Eye (tissue), 1 donor: ENCODE measurements around the gene SSX5.
"Not testable (repeated sequence)": the region's sequence is repeated elsewhere in the genome, so short reads cannot be mapped to it uniquely, and the experiment has no call there.

ENCODE experiments used
- DNase-seq: peaks from one replicate; pipeline ENCODE4 v3.0.0-alpha.2; 2015

SSX5 gene, protein sequence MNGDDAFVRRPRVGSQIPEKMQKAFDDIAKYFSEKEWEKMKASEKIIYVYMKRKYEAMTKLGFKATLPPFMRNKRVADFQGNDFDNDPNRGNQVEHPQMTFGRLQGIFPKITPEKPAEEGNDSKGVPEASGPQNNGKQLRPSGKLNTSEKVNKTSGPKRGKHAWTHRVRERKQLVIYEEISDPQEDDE

DNA sequence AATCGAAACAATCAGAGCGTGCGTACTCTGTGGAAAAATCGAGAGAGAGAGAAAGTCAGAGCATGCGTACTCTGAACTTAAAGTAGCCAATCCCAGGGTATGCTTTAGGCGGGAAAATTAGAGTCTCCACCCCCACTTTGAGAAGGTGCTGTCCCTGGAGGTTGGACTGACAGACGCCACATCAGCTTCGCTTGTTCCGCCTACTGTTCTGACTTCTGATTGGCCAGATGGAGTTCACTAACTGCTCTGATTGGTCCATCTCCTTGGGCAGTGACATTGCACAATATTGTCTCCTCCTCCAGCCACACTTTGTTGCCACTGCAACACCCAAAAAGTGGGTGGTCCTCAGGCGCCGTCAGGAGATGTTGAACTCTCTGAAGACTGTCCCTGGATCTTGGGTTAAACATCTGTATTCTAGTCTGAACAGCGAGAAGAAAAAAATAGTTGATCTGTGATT lies at the start of gene SSX5:
Gene SSX5 (minus strand): TSS at position 51 of the 457 bp plus-strand sequence. CDS start 1,437 bp downstream, outside the sequence.
- no peak for DNase-seq

DNA sequence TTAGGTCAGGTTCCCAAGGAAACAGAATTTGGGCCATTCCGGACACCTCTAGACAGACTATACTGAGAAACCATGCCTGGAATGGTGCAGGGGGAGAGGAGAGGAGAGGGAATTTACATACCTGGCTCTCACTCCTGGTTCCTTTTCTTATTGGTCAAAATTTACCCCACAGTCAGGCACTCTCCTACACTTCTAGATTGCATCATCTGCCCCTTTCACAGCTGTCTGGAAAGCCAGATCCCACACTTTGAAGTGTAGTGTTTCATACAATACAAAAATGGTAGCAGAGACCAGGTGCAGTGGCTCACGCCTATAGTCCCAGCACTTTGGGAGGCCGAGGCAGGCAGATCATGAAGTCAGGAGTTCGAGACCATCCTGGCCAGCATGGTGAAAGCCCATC lies 27.6 kb upstream of the SSX5 start:
- not testable (repeated sequence) for DNase-seq

DNA sequence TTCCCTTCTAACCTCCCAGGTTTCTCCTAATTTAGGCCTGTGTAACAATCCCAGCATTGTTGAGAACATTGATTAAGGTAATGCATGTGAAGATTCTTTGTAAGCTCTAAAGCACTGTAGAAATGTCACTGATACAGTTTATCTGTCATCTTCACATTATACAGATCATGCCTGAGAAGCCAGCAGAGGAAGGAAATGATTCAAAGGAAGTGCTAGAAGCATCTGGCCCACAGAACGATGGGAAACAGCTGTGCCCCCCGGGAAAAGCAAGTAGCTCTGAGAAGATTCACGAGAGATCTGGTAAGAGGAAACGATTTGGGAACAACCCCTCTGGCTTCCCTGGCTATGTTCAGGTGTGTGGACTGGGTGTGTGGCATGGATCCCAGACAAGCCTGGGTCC lies 17.7 kb upstream of the SSX5 start:
- DNase-seq, result not testable (repeated sequence)

DNA sequence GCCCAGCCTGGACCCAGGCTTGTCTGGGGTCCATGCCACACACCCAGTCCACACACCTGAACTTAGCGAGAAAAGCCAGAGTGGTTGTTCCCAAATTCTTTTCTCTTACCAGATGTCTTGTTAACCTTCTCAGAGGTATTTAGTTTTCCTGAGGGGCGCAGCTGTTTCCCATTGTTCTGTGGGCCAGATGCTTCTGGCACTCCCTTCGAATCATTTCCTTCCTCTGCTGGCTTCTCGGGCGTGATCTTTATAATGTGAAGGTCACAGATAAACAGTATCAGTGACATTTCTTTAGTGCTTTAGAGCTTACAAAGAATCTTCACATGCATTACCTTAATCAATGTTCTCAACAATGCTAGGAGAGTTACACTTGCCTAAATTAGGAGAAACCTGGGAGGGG lies 6.6 kb downstream of the SSX5 start:
- DNase-seq, result not testable (repeated sequence)

DNA sequence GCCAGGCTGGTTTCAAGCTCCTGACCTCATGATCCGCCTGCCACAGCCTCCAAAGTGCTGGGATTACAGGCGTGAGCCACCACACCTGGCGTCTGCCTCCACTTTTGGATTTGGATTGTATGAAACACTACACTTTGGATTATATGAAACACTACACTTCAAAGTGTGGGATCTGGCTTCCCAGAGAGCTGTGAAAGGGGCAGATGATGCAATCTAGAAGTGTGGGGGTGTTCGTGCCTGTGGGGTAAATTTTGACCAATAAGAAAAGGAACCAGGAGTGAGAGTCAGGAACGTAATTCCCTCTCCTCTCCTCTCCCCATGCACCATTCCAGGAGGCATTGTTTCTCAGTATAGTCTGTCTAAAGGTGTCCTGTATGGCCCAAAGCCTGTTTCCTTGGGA lies 14.7 kb downstream of the SSX5 start:
- not testable (repeated sequence) for DNase-seq

DNA sequence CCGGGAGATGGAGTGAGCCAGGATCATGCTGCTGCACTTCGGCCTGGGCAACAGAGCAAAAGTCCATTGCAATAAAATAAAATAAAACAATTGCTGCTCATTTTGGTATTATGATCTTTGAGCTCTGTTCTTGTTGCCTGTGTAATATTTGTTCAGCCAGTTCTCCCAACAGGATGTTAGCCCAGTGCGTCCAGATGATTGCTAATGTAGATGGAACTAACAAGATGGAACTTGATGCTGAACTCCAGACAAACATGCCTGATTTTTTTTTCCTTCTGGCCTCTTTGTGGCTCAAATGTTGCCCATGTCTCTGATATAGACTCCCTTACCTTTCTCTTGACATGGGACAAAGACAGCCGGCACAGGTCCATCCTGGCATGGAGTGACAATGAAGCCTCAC lies 15.8 kb downstream of the SSX5 start:
- no peak for DNase-seq

DNA sequence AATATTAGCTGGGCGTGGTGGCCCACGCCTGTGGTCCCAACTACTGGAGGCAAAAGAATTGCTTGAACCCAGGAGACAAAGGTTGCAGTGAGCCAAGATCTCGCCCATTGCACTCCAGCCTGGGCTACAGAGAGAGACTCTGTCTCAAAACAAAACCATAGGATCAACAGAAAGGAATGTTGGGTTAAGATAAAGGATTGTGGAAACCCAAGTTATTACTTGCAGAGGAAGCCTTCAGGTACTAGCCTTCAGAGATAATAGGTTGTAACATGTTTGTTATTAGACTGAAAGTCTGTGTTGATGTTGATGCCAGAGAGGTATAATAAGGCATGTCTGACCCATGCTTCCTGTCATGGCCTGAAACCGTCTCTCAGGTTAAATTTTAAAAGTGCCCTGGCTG lies 16.9 kb downstream of the SSX5 start:
- DNase-seq, result no peak

DNA sequence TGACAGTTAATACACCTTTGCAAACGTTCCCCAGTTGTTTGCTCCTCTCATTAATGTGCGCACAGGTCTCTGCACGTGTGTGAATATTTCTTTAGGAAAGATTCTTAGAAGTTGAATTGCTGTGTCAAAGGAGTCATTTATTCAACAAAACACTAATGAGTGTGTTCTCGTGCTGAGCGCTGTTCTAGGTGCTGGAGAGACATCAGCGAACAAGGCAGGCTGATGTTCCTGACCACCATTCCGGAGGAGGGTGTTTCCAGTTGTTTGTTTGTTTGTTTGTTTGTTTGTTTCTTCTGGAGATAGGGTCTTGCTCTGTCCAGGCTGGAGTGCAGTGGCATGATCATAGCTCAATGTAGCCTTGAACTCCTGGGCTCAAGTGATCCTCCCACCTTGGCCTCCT lies 30.3 kb downstream of the SSX5 start:
- DNase-seq, result not testable (repeated sequence)

DNA sequence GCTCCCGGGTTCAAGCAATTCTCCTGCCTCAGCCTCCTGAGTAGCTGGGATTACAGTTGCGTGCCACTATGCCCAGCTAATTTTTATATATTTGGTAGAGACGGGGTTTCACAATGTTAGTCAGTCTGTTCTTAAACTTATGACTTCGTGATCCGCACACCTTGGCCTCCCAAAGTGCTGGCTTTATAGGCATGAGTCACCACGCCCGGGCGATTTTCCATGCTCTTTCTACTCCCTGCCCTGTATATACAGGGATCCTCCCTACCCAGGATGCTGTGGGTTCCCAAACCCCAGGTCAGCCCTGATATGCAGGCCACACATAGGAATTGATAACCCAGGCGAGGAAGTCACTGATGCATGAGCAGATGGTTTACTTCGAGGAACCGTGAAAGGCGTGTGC lies 31.4 kb downstream of the SSX5 start:
- DNase-seq, result no peak

DNA sequence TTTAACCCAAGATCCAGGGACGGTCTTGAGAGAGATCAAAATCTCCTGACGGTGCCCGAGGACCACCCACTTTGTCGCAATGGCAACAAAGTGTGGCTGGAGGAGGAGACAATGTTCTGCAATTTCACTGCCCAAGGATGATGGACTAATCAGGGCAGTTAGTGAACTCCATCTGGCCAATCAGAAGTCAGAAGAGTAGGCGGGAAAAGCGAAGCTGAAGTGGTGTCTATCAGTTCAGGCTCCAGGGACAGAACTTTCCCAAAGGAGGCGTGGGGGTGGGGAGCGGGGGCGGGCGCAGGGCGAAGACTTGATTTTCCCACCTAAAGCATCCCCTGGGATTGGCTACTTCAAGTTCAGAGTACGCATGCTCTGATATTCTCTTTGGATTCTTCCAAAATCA lies 40.6 kb downstream of the SSX5 start:
- no peak for DNase-seq

DNA sequence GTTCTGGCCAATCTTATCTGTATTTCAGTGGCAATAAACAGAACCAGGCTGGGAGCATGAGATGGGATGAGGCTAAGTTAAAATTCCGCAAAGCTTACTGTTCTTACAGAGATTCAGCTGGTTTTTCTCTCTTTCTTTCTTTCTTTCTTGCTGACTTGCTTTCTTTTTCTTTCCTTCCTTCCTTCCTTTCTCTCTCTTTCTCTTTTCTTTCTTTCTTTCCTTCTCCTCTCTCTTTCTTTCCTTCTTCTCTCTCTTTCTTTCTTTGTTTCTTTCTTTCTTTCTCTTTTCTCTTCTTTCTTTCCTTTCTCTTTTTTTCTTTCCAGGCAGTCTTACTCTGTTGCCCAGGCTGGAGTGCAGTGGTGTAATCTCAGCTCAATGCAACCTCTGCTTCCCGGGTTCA lies 41.8 kb downstream of the SSX5 start:
- no peak for DNase-seq

DNA sequence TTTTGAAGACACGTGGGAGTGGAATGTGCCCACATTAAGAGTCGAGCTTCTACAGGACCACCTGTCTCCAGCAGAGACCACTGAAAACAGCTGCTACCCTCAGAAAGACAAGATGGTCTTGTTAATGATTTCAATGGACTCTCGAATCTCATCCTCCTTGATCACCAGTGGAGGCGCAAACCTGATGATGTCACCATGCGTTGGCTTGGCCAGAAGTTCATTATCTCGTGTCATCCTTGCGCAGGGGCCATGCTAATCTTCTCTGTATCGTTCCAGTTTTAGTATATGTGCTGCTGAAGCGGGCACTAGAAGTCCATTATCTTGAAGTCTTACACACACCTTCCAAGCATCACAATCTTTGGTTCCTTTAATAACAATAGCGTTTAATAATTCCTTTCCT lies 42.8 kb downstream of the SSX5 start:
- no peak for DNase-seq

DNA sequence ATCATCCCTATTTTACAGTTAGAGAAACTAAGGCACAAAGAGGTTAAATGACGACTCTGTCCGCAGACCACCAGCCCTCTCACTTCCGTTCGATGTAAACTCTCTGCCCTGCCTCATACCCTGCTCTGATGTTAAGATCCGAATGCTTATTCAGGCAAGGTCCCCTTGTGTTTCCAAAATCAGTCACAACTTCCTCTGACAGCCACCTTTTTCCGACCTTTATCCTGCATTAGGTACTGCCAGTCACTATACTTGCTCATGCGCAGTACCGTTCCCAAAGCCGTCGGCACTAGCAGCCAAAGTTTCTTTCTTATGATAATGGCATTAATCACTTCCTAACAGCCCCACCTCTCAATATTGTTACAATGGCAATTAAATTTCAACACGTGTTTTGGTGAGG lies 53.9 kb downstream of the SSX5 start:
- not testable (repeated sequence) for DNase-seq

DNA sequence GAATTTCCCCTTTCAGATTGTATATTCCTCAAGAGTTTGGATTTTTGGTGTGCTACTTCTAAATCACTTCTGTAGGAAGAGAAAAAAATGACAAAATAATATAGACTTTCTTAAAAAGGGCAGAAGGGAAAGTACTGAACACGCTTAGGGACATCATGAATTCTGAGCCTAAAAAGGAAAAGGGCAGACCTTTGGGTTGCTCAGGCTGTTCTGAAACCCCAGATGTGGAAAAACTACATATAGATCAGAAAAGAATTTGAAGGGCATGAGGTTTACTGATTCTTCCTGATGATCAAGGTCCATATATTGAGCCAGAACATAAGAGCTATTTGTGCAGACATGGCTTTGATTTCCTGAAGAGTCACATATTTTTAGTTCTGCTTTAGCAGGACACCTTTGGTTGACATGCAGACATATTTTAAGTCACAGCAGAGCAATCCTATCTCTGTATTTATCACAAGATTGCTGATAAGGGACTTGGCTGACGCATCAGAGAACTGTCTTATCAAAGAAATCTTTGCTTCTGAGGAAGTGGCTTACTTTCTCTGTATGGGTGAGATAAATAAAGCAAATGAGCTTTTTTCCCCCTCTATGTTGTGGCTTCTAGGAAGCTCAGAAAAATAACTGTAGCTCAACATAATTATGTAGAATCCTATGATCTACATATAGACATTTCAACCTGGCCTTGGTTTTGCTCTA lies 54.6 kb downstream of the SSX5 start:
- not testable (repeated sequence) for DNase-seq

DNA sequence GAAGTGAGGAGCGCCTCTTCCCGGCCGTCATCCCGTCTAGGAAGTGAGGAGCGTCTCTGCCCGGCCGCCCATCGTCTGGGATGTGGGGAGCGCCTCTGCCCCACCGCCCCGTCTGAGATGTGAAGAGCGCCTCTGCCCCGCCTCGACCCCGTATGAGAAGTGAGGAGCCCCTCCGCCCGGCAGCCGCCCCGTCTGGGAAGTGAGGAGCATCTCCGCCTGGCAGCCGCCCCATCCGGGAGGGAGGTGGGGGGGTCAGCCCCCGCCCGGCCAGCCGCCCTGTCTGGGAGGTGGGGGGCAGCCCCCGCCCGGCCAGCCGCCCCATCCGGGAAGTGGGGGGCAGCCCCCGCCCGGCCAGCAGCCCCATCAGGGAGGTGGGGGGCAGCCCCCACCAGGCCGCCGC lies 57.5 kb downstream of the SSX5 start:
- DNase-seq, result not testable (repeated sequence)
